Activated gamma-delta T cell treated with Interleukin-2 at 50 U/mL for 16 hours (primary cell): ENCODE data around the gene SLC39A9.

Experiments
- DNase-seq: peaks from one replicate; pipeline ENCODE4 v3.0.0-alpha.2; 2020

Gene SLC39A9

GRCh38 chr14:69505338-69506240, 107.1 kb downstream of the SLC39A9 start:
- no peak for DNase-seq

GRCh38 chr14:69506241-69506595, 107.7 kb downstream of the SLC39A9 start:
- DNase-seq = no peak
